ENCODE measurements around the gene RASD2.

The RASD2 gene

DNA sequence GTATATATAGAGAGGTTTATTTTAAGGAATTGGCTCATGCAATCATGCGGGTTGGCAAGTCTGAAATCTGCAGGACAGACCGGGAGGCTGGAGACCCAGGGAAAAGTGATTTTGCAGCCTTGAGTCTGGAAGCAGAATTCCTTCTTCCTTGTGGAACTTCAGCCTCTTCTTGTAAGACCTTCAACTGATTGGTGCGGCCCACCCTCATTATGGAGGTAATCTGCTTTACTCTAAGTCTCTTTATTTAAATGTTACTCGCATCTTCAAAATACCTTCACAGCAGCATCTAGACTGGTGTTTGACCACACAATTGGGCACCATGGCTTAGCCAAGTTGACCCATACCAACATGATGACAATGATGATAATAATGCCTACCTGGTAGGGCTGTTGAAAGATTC lies 58.7 kb downstream of the RASD2 start:
- DNase-seq (ENCODE audit: low spot score), result no peak
- in situ Hi-C loops (cut with MboI; ENCODE audit: low pct_unique_long_range_greater_than_20kb, low sequenced_read_pairs, unreplicated experiment), result no loop called here
- TF ChIP-seq, protein P1, sequence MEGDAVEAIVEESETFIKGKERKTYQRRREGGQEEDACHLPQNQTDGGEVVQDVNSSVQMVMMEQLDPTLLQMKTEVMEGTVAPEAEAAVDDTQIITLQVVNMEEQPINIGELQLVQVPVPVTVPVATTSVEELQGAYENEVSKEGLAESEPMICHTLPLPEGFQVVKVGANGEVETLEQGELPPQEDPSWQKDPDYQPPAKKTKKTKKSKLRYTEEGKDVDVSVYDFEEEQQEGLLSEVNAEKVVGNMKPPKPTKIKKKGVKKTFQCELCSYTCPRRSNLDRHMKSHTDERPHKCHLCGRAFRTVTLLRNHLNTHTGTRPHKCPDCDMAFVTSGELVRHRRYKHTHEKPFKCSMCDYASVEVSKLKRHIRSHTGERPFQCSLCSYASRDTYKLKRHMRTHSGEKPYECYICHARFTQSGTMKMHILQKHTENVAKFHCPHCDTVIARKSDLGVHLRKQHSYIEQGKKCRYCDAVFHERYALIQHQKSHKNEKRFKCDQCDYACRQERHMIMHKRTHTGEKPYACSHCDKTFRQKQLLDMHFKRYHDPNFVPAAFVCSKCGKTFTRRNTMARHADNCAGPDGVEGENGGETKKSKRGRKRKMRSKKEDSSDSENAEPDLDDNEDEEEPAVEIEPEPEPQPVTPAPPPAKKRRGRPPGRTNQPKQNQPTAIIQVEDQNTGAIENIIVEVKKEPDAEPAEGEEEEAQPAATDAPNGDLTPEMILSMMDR (IDR thresholded peaks at IDR 0.05; ENCODE audit: extremely low read depth, insufficient read depth, missing control alignments), result no peak

DNA sequence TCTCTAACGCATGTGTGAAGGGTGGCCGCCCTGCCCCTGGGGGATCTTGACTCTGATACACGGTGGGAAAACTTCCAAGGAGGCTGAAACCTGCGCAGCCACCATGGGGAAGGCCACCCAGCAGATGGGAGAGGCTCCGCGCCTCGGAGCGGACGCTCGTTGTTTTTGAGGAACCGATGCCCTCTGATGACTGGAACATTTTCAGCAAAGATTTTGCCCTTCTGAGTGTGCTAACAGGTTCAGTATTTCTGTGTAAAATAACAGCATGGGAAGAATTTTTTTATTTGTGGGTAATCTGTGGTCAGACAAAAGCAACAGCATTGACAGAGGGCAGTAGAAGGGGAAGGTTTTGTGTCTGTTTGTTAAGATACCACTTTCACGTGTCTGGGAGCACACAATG lies 59.8 kb downstream of the RASD2 start:
- in situ Hi-C loops (cut with MboI; ENCODE audit: low pct_unique_long_range_greater_than_20kb, low sequenced_read_pairs, unreplicated experiment), result loop anchor here (25.0 kb wide), 1 partner anchor 512 kb away; no protein-coding TSS in a partner anchor
- TF ChIP-seq, protein P1 (IDR thresholded peaks at IDR 0.05; ENCODE audit: extremely low read depth, insufficient read depth, missing control alignments), result no peak
- no peak for DNase-seq (ENCODE audit: low spot score)

DNA sequence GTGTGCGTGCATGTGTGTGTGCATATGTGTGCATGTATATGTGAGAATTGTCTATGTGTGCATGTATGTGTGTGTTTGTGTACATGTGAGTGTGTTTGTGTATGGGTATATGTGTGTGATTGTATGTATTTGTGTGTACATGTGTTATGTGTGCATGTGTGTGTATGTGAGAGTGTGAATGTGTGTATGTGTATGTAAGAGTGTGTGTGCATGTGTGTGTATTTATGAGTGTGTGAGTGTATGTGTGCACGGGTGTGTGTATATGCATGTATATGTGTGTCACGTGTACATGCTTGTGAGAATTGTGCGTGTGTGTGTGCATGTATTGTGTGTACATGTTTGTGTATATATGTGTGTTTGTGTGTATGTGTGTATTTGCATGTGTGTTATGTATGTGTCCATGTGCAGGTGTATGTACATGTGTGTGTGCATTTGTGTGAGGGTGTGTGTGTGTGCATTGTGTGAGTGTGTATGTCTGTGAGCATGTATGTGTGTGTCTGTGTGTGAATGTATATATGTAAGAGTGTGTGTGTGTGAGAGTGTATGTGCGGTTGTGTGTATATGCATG lies 60.5 kb downstream of the RASD2 start:
- TF ChIP-seq, protein P1 (IDR thresholded peaks at IDR 0.05; ENCODE audit: extremely low read depth, insufficient read depth, missing control alignments), result no peak
- DNase-seq (ENCODE audit: low spot score), result no peak
- in situ Hi-C loops (cut with MboI; ENCODE audit: low pct_unique_long_range_greater_than_20kb, low sequenced_read_pairs, unreplicated experiment), result loop anchor here (25.0 kb wide), 1 partner anchor 511 kb away; no protein-coding TSS in a partner anchor

DNA sequence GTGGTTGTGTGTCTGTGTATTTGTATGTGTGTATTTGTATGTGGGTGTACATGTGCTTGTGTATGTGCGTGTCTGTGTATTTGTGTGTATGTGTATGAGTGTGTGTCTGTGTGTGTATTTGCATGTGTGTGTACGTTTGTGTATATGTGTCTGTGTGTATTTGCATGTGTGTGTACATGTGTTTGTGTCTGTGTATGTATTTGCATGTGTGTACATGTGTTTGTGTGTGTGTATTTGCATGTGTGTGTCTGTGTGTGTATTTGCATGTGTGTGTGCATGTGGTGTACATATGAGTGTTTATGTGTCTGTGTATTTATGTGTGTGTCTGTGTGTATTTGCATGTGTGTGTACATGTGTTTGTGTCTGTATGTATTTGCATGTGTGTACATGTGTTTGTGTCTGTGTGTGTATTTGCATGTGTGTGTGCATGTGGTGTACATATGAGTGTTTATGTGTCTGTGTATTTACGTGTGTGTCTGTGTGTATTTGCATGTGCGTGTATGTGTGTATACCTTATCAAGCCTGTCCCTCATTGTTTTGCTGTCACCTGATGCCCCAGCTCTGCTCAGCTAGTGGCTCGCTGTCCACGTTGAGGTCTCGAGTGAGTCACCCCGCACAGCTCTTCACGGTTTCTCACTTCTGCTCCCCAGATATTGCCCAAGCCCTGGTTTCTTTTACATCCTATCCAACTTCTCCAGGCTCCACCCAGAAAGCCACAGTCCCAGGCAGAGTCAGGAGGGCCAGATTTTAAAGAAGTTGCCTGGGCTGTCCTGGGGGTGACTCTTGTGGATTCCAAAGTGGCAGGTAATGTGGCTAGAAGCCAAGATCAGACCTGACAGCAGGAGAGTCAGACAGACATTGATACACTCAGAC lies 61.3 kb downstream of the RASD2 start:
- TF ChIP-seq, protein P1 (IDR thresholded peaks at IDR 0.05; ENCODE audit: extremely low read depth, insufficient read depth, missing control alignments), result no peak
- no peak for DNase-seq (ENCODE audit: low spot score)
- in situ Hi-C loops (cut with MboI; ENCODE audit: low pct_unique_long_range_greater_than_20kb, low sequenced_read_pairs, unreplicated experiment), result loop anchor here (25.0 kb wide), 1 partner anchor 510 kb away; no protein-coding TSS in a partner anchor

Measured in GM13977 (cell line).